Central memory CD8-positive, alpha-beta T cell (primary cell): ENCODE measurements around the gene ZNF3.

Source experiments
- ATAC-seq: fragments of 150-1000 bp; cut with Tn5 transposase; replicated peaks from 2 replicates; pipeline ENCODE4 v1.10.0; 2022; ENCODE audit warnings: mild to moderate bottlenecking, moderate FRiP score, moderate number of reproducible peaks; ENCODE audit not compliant: poor library complexity, severe bottlenecking; ENCODE audit errors: extremely low read depth
- DNase-seq, 2 donors: peaks; one replicate each; pipeline ENCODE4 v3.0.0; 2021; ENCODE audit warnings: low spot score in 2 of 2
- H3K27ac Mint-ChIP-seq: one replicate; pipeline ENCODE4 v1.8.0; 2022; ENCODE audit warnings: low read depth, mild to moderate bottlenecking, moderate library complexity, mixed read lengths
- H3K27me3 Mint-ChIP-seq: one replicate; pipeline ENCODE4 v1.8.0; 2022; ENCODE audit warnings: mixed read lengths
- H3K36me3 Mint-ChIP-seq: one replicate; pipeline ENCODE4 v1.8.0; 2022; ENCODE audit warnings: mild to moderate bottlenecking, moderate library complexity, mixed read lengths; ENCODE audit not compliant: insufficient read depth
- H3K4me1 Mint-ChIP-seq: one replicate; pipeline ENCODE4 v1.8.0; 2022; ENCODE audit warnings: mixed read lengths
- H3K4me3 Mint-ChIP-seq: one replicate; pipeline ENCODE4 v1.8.0; 2022; ENCODE audit warnings: mild to moderate bottlenecking, moderate library complexity, mixed read lengths
- H3K9me3 Mint-ChIP-seq: one replicate; pipeline ENCODE4 v1.8.0; 2022; ENCODE audit warnings: mixed read lengths

Gene ZNF3

DNA sequence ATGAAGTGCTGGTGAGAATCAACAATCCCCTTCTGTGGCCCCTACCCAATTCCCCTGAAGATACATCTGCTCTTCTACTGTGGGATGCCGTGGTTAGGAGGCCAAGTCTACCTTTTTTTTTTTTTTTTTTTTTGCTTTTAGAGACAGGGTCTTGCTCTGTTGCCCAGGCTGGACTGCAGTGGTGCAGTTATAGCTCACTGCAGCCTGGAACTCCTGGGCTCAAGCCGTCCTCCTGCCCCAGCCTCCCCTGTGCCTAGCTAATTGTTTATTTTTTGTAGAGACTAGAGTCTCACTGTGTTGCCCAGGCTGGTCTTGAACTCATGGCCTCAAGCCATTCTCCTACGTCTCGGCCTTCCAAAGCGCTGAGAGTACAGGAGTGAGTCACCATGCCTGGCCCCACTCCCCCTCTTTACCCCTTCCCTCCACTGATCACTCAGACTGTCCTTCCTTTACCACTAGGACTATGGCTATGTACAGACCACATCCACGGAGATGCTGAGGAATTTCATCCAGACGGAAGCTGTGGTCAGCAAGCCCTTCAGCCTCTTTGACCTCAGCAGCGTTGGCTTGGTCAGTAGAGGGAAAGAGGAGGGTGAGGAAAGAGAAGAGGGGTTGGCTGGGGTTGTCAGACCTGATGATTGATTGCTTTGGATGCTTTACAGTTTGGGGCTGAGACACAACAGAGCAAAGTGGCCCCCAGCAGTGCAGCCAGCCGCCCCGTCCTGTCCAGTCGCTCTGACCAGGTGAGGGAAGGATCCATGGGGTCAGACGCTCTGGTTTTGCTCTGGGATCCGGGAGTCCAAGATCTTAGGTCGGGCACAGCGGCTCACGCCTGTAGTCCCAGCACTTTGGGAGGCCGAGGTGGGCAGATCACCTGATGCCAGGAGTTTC lies 21.7 kb upstream of the ZNF3 start:
- peaks cover 27% of the 10 kb centered on the region for H3K4me1 Mint-ChIP-seq
- ATAC-seq (no peak), DNase-seq (no peak)
- no peaks in the 10 kb centered on the region for H3K27me3 Mint-ChIP-seq
- peaks cover 47% of the 10 kb centered on the region for H3K36me3 Mint-ChIP-seq
- H3K9me3 Mint-ChIP-seq: no peaks in the 10 kb centered on the region
- peak overlapping the region; percentile 29 for H3K27ac Mint-ChIP-seq
- peak overlapping the region; percentile 94 for H3K4me3 Mint-ChIP-seq

DNA sequence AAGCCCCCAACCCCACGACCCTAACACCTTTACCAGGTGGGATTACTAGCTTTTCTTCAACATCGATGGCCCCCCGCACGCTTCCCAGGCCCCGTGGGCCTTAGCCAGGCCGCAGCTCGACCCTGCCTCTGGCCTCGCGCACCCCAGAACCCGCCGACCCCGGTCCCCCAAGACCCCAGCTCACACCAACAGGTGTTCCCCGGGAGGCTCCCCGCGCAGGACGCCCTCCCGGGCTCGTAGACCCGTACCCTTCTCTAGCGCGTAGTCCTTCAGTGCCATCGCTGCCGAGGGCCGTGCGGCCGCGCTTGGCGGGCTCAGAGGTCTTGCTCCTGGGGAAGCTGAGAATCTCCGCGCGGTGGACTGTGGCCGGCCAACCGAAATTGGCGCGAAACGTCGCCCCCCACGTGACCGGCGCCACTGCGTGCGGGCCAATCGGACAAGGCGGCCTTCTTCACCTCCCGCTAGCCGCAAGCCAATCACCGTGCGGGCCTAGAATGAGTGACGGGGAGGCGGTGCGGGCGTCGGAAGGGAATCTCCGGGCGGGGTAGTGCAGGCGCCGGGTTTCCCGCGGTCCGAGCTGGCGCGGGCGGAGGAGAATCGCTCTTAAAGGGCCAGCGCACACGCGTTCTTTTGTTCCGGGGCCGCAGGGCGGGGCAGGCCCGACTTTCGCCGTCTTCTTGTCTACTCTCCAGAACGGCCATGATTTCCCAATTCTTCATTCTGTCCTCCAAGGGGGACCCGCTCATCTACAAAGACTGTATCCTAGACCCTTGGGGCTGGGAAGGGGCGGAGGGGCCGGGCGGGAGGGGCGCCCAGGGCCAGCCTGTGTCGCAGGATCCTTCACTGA lies 19.7 kb upstream of the ZNF3 start, which contains the start of the genes AP4M1 and MCM7:
Gene AP4M1, plus strand, starts transcription at position 628 of the 847 bp plus-strand sequence. Its CDS starts 72 bp downstream, at position 700.
Gene MCM7, minus strand, starts transcription at position 382 of the 847 bp plus-strand sequence. Its CDS starts 103 bp downstream, at position 279.
- peak within 1 kb of the TSS; percentile 97 for H3K27ac Mint-ChIP-seq
- peak within 1 kb of the TSS; percentile 94 for H3K4me3 Mint-ChIP-seq
- DNase-seq (peak; percentile 87 to 91), ATAC-seq (peak; percentile 91)
- peaks cover 55% of the 10 kb centered on the region for H3K36me3 Mint-ChIP-seq
- H3K4me1 Mint-ChIP-seq: peaks cover 37% of the 10 kb centered on the region
- no peaks in the 10 kb centered on the region for H3K27me3 Mint-ChIP-seq
- no peaks in the 10 kb centered on the region for H3K9me3 Mint-ChIP-seq

DNA sequence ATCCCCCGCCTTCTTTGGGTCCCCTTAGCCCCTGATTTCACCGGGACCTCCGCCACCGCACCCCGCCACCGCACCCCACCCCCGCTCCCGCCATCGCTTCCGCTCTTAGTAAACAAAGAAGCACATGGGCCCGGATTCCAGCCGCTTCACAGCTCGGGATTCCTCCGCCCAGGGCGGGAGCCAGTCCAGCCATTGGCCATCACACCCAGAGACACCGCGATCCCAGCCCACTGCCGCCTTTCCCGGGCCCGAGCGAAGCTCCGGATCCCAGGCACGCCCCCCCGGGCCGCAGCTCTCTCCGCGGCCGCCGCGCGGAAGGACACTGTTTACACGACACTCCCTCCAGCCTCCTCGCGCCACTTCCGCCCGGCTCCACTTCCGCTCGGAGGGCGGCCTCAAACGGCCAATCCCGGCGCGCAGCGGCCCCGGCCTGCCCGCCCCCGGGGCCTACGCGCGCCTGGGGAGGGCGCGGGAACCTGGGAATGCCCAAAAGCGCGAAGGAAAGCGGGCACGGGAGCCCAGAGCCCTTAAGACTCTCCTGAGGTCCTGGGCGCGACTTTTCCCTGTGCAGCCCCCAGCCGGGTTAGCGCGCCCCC lies 19.0 kb upstream of the ZNF3 start:
- H3K36me3 Mint-ChIP-seq: peaks cover 57% of the 10 kb centered on the region
- peak; percentile 84 for ATAC-seq
- H3K9me3 Mint-ChIP-seq: no peaks in the 10 kb centered on the region
- peaks cover 37% of the 10 kb centered on the region for H3K4me1 Mint-ChIP-seq
- peak; percentile 82 to 86 for DNase-seq
- H3K4me3 Mint-ChIP-seq: peak overlapping the region; percentile 94
- H3K27me3 Mint-ChIP-seq: no peaks in the 10 kb centered on the region
- H3K27ac Mint-ChIP-seq: peak overlapping the region; percentile 97

DNA sequence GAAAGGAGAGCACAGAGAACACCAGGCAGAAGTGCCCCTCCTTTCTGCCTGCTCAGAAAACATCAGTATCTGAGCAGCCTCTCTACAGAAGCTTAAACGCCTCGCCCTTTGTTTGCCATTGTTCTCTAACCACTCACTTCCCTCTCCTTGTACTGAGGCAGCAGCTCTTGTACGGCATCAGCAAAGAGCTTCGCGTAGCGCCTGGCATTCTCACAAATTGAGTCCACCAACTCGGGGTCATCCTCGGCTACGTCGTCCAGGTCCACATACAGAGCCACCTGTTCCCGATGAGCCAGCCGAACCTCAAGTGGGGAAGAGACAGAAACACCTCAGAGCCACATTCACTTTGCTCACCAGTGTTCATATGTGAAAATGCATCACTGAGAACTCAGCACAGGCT lies 17.9 kb upstream of the ZNF3 start:
- DNase-seq: no peak
- no peak for ATAC-seq
- H3K4me3 Mint-ChIP-seq: peak overlapping the region; percentile 94
- H3K27me3 Mint-ChIP-seq: no peaks in the 10 kb centered on the region
- H3K9me3 Mint-ChIP-seq: no peaks in the 10 kb centered on the region
- H3K36me3 Mint-ChIP-seq: peaks cover 60% of the 10 kb centered on the region
- peak overlapping the region; percentile 97 for H3K27ac Mint-ChIP-seq
- H3K4me1 Mint-ChIP-seq: peaks cover 37% of the 10 kb centered on the region

DNA sequence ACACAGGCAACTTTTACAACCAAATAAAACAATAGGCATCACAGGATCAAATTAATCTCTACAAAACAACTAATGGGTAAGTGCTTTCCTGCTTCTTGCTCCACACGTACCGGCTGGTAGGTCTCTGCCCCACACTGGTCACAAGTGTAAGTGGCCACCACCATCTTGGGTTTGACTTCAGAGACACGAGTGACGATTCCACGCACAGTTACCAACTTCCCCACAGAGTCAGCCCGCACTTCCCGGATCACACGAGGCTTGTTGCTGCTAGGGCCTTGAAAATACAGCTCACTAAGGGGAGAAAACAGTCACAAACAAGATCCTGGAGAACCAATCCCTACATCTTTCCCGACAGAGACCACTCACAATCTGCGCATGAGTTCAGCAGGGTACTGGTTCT lies 17.4 kb upstream of the ZNF3 start:
- peaks cover 37% of the 10 kb centered on the region for H3K4me1 Mint-ChIP-seq

DNA sequence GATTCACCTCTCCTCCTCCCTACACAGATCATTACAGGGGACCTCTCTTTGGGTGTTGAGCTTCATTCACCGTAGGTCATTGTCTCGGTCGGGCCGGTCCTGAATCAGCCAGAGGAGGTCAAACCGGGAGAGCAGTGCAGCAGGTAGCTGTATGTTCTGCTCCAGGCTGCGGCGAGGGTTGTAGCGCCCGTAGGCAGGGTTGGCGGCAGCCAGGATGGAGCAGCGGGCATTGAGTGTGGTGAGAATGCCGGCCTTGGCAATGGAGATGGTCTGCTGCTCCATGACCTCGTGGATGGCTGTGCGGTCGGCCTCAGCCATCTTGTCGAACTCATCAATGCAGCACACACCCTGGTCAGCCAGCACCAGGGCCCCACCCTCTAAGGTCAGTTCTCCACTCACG lies 14.2 kb upstream of the ZNF3 start:
- no peak for ATAC-seq
- Mint-ChIP-seq H3K27ac (no peak overlapping the region), H3K4me1 (peaks cover 32% of the 10 kb centered on the region), H3K36me3 (peaks cover 73% of the 10 kb centered on the region), H3K27me3 (no peaks in the 10 kb centered on the region), H3K4me3 (no peak overlapping the region), H3K9me3 (no peaks in the 10 kb centered on the region)
- no peak for DNase-seq

More for the DNA sequence above, 17.4 kb upstream of the ZNF3 start:
- H3K27ac Mint-ChIP-seq: peak overlapping the region; percentile 97
- DNase-seq (no peak), ATAC-seq (no peak)
- peaks cover 63% of the 10 kb centered on the region for H3K36me3 Mint-ChIP-seq
- peak overlapping the region; percentile 94 for H3K4me3 Mint-ChIP-seq
- H3K9me3 Mint-ChIP-seq: no peaks in the 10 kb centered on the region
- H3K27me3 Mint-ChIP-seq: no peaks in the 10 kb centered on the region

DNA sequence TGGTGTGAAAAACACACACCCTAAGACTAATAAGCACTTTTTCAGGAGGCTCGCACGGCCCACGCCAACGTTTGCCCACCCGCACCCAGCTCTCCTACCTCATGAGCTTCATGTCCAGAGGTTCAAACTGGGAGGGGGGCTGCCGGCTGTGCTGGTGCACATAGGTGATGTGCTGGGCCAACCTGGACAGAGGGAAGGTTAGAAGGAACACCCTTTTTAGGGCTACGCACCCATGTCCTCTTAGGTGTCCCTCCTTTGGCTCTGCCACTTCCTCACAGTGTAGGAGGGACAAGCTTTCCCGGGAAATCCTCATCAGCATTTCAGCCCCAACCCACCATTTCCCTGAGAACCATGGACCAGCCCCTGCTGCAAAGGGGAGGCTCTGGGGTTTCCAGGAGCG lies 13.8 kb upstream of the ZNF3 start:
- DNase-seq (no peak), ATAC-seq (no peak)
- H3K9me3 Mint-ChIP-seq: no peaks in the 10 kb centered on the region
- H3K4me3 Mint-ChIP-seq: no peak overlapping the region
- no peaks in the 10 kb centered on the region for H3K27me3 Mint-ChIP-seq
- peaks cover 69% of the 10 kb centered on the region for H3K36me3 Mint-ChIP-seq
- H3K27ac Mint-ChIP-seq: no peak overlapping the region
- peaks cover 32% of the 10 kb centered on the region for H3K4me1 Mint-ChIP-seq

DNA sequence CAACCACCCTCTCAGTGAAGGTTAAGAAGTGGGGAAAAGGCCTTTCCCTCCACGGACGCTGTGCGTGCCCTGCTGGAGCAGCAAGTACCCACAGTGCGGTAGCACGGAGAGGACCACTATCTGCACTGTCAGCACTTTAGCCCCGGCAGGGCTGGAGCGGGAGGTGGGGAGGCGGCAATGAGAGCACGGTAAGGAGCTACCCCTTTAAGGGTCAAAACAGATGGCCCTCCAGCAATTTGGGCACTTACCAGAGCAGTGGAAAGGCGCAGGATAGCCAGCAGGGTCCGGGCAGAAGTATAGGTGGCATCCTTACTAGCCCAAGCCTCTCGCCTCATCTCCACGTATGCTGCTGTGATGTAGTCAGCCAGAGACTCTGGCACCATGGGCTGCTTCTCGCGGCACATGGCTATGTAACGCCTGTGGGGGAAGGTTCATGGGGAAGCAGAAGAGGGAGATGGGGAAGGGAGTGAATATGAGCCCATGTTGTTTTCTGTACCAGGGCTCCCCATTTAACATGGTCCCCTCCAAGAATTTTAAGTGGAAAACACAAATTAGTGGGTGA lies 12.5 kb upstream of the ZNF3 start:
- H3K9me3 Mint-ChIP-seq: no peaks in the 10 kb centered on the region
- H3K4me3 Mint-ChIP-seq: no peak overlapping the region
- no peaks in the 10 kb centered on the region for H3K27me3 Mint-ChIP-seq
- ATAC-seq: no peak
- H3K27ac Mint-ChIP-seq: no peak overlapping the region
- peaks cover 28% of the 10 kb centered on the region for H3K4me1 Mint-ChIP-seq
- peaks cover 67% of the 10 kb centered on the region for H3K36me3 Mint-ChIP-seq
- DNase-seq: no peak

DNA sequence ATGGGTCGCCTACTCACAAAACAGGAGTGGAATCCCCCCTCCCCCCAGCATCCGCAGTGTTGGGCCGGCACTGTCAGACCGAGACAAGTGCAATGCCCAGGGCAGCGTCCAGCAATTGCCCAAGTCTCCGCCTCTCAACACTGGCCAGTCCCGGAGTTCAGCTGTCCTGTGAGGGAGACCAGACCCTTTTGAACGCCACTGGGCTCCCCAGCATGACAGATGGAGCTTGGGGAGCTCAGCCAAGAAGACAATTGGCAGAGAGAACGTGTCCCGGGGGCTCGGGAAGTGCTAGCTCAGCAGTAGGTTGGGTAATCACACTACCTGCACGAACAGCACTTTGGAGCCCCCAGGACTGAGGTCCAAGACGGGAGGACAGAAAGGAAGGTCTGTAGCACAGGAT lies 12.0 kb upstream of the ZNF3 start:
- Mint-ChIP-seq H3K9me3 (no peaks in the 10 kb centered on the region), H3K4me3 (no peak overlapping the region), H3K27me3 (no peaks in the 10 kb centered on the region), H3K27ac (no peak overlapping the region), H3K36me3 (peaks cover 67% of the 10 kb centered on the region), H3K4me1 (peaks cover 23% of the 10 kb centered on the region)
- no peak for ATAC-seq
- no peak for DNase-seq

DNA sequence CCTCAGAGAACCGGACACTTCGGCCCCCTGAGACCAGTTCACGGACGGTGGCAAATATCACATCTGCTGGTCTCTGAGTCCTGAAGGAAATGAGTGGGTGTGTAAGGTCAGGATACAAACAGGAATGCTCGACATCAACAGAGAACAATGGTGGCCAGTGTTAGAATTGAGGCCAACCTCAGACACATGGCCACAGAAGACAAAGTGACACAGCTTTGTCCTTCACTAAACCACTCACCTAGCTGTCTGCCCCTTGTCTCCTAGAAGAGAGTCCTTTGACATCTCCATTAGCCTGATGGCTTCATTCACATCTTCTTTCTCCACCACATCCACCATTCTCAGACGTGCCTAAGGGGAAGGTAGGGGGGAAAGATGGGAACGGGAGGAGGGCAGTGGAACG lies 11.5 kb upstream of the ZNF3 start:
- ATAC-seq (no peak), DNase-seq (no peak)
- Mint-ChIP-seq H3K9me3 (no peaks in the 10 kb centered on the region), H3K27me3 (no peaks in the 10 kb centered on the region), H3K27ac (no peak overlapping the region), H3K4me1 (peaks cover 18% of the 10 kb centered on the region), H3K36me3 (peaks cover 64% of the 10 kb centered on the region), H3K4me3 (no peak overlapping the region)

DNA sequence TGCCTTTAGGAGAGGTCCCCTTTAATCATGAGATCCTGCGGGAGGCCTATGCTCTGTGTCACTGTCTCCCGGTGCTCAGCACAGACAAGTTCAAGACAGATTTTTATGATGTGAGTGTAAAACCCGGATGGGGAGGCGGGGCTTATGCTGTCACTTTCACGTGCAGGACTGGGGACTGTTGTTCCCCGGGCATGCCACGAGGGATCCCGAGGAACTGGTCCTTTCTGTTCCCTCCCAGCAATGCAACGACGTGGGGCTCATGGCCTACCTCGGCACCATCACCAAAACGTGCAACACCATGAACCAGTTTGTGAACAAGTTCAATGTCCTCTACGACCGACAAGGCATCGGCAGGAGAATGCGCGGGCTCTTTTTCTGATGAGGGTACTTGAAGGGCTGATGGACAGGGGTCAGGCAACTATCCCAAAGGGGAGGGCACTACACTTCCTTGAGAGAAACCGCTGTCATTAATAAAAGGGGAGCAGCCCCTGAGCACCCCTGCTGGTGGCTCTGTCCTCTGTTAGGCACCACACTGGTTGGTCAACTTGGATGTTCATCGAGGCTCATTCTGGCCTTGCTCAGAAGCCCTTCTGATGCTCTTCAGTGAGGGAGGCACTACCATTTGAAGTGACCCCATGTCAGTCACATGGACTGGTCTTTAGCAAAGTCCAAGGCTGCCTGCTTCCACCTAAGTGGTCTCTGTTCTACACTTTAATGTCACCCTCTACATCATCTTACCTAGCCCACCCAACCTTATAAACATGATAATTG lies 10.1 kb upstream of the ZNF3 start:
- Mint-ChIP-seq H3K4me3 (no peak overlapping the region), H3K27me3 (no peaks in the 10 kb centered on the region), H3K4me1 (peaks cover 9% of the 10 kb centered on the region)

More for the DNA sequence above, 10.1 kb upstream of the ZNF3 start:
- Mint-ChIP-seq H3K27ac (no peak overlapping the region), H3K36me3 (peaks cover 56% of the 10 kb centered on the region), H3K9me3 (no peaks in the 10 kb centered on the region)
- ATAC-seq (no peak), DNase-seq (no peak)
